GM23248 (cell line): ENCODE results near the gene RABL3. TPM values are rescaled to one million over a fixed set of nuclear protein-coding genes. Genes with fewer than 3 reads are reported as not detected.

Experiments used
- DNase-seq: peaks from one replicate; pipeline ENCODE4 v3.0.0-alpha.2; 2015
- H2AFZ ChIP-seq: fragments of 200-600 bp; sonication (generic); 2 replicates; pipeline ENCODE4 v1.6.1; 2016; ENCODE audit warnings: antibody characterized with exemption
- H3F3A ChIP-seq: fragments of 200-600 bp; sonication (generic); 2 replicates; pipeline ENCODE4 v1.6.1; 2016; ENCODE audit warnings: mild to moderate bottlenecking, antibody characterized with exemption, mixed run types; ENCODE audit not compliant: insufficient read depth
- H3K27ac ChIP-seq: fragments of 200-600 bp; sonication (generic); 2 replicates; pipeline ENCODE4 v1.5.1; 2016; ENCODE audit warnings: mild to moderate bottlenecking
- H3K27me3 ChIP-seq: fragments of 200-600 bp; sonication (generic); replicated peaks from 2 replicates; pipeline ENCODE4 v1.6.1; 2016; ENCODE audit warnings: mild to moderate bottlenecking; ENCODE audit not compliant: insufficient read depth
- H3K36me3 ChIP-seq: fragments of 200-600 bp; sonication (generic); 2 replicates; pipeline ENCODE4 v1.6.1; 2016; ENCODE audit warnings: low read depth, mild to moderate bottlenecking
- H3K4me1 ChIP-seq: fragments of 200-600 bp; sonication (generic); 2 replicates; pipeline ENCODE4 v1.6.1; 2016; ENCODE audit warnings: mild to moderate bottlenecking; ENCODE audit not compliant: insufficient read depth
- H3K4me2 ChIP-seq: fragments of 200-600 bp; sonication (generic); one replicate; pipeline ENCODE4 v1.6.1; 2016; ENCODE audit warnings: mild to moderate bottlenecking; ENCODE audit not compliant: unreplicated experiment
- H3K4me3 ChIP-seq: fragments of 200-600 bp; sonication (generic); 2 replicates; pipeline ENCODE4 v1.5.1; 2016; ENCODE audit warnings: mild to moderate bottlenecking
- H3K79me2 ChIP-seq: fragments of 200-600 bp; sonication (generic); 2 replicates; pipeline ENCODE4 v1.6.1; 2016; ENCODE audit warnings: mild to moderate bottlenecking; ENCODE audit not compliant: insufficient read depth
- H3K9ac ChIP-seq: fragments of 200-600 bp; sonication (generic); 2 replicates; pipeline ENCODE4 v1.6.1; 2016; ENCODE audit warnings: mild to moderate bottlenecking
- H3K9me2 ChIP-seq: fragments of 200-600 bp; sonication (generic); 2 replicates; pipeline ENCODE4 v1.6.1; 2016; ENCODE audit warnings: mixed run types, mild to moderate bottlenecking, moderate library complexity; ENCODE audit not compliant: insufficient read depth
- H3K9me3 ChIP-seq: fragments of 200-600 bp; sonication (generic); one replicate; pipeline ENCODE4 v1.6.1; 2017; ENCODE audit warnings: low read depth
- H4K20me1 ChIP-seq: fragments of 200-600 bp; sonication (generic); 2 replicates; pipeline ENCODE4 v1.6.0; 2016; ENCODE audit not compliant: insufficient read depth
- EZH2 ChIP-seq: fragments of 200-600 bp; sonication (generic); IDR thresholded peaks from 2 replicates; pipeline ENCODE4 v1.6.1; 2018; ENCODE audit warnings: antibody characterized with exemption, mild to moderate bottlenecking; ENCODE audit not compliant: insufficient read depth, poor library complexity, severe bottlenecking
- EZH2phosphoT487 ChIP-seq: fragments of 200-600 bp; sonication (generic); IDR thresholded peaks from 2 replicates; pipeline ENCODE4 v1.6.1; 2018; ENCODE audit warnings: antibody characterized with exemption, moderate library complexity, mild to moderate bottlenecking, low read depth; ENCODE audit not compliant: insufficient read depth
- WGBS, 2 experiments: methylation state at CpG; one replicate each; pipeline ENCODE4 v1.1.6; 2015 to 2017; ENCODE audit warnings: low lambda C conversion rate in 2 of 2, low coverage in 1 of 2; ENCODE audit errors: missing lambda C conversion rate in 2 of 2; 5-methylcytosine and 5-hydroxymethylcytosine counted together
- in situ Hi-C: fragments of 300-500 bp; cut with MboI; formaldehyde crosslinking; loops from 2 replicates; pipeline ENCODE4 v1.15.0; 2020
- polyA plus RNA-seq: library from polyadenylated mRNA; unstranded; fragments of >200 nt; fragmentation: Nextera tagmentation; extraction: Ambion mirVana; gene quantifications from 2 replicates; pipeline ENCODE4 v1.2.1, GENCODE V29; 2016
- total RNA-seq: library from RNA; depleted of rRNA; stranded (reverse); fragments of >200 nt; shearing (Covaris generic); gene quantifications from 2 replicates; pipeline ENCODE4 v1.2.3, GENCODE V29; 2014

RABL3 gene
- total and polyA plus RNA-seq, 2 experiments from 2014 or later, result 17.2 to 27.4 TPM

- WGBS, 2 experiments, result 96 to 98% methylated on average over 1 of the region's 1 CpG
- no peaks in the 10 kb centered on the region for H3K9me2 ChIP-seq
- no peak overlapping the region for H3K4me3 ChIP-seq
- H3K27me3 ChIP-seq, result no peaks in the 10 kb centered on the region
- no peak overlapping the region for H2AFZ ChIP-seq
- H3F3A ChIP-seq, result peaks cover 13% of the 10 kb centered on the region; the same call in 1 of the 2 replicates
- peaks cover 78% of the 10 kb centered on the region for H3K79me2 ChIP-seq
- H3K4me1 ChIP-seq, result peaks cover 10% of the 10 kb centered on the region
- no peak overlapping the region for H3K4me2 ChIP-seq
- no peak overlapping the region for H3K27ac ChIP-seq
- no peak overlapping the region for H3K9ac ChIP-seq
- in situ Hi-C loops, result no loop called here
- no peak for DNase-seq
- H3K9me3 ChIP-seq, result no peaks in the 10 kb centered on the region
- 0 out of 2 replicates have a peak, but pooled peaks cover 10% of the 10 kb centered on the region for H3K36me3 ChIP-seq
- no peak for TF ChIP-seq EZH2phosphoT487
- no peak for TF ChIP-seq EZH2
- H4K20me1 ChIP-seq, result no peaks in the 10 kb centered on the region
These were observed 7.5 kb upstream of the RABL3 start for GRCh38 chr3:120749843-120750242.

GRCh38 chr3:120745466-120745865 is 3.1 kb upstream of the RABL3 start:
- H3K9me2 ChIP-seq, result no peaks in the 10 kb centered on the region
- peaks cover 73% of the 10 kb centered on the region for H3K79me2 ChIP-seq
- in situ Hi-C loops, result no loop called here
- H3K9ac ChIP-seq, result no peak overlapping the region
- DNase-seq, result no peak
- no peaks in the 10 kb centered on the region for H3K9me3 ChIP-seq
- peaks cover 7% of the 10 kb centered on the region for H3F3A ChIP-seq
- H3K36me3 ChIP-seq, result no peaks in the 10 kb centered on the region
- H3K4me1 ChIP-seq, result peaks cover 17% of the 10 kb centered on the region
- 78 to 86% methylated on average over 3 of the region's 3 CpGs for WGBS, 2 experiments
- no peaks in the 10 kb centered on the region for H4K20me1 ChIP-seq
- H3K27ac ChIP-seq, result no peak overlapping the region
- no peaks in the 10 kb centered on the region for H3K27me3 ChIP-seq
- no peak for TF ChIP-seq EZH2phosphoT487
- no peak for TF ChIP-seq EZH2
- no peak overlapping the region for H3K4me3 ChIP-seq
- H2AFZ ChIP-seq, result no peak overlapping the region
- H3K4me2 ChIP-seq, result no peak overlapping the region

GRCh38 chr3:120743556-120744195 is 1.4 kb upstream of the RABL3 start:
- Histone ChIP-seq H3K79me2 (peaks cover 62% of the 10 kb centered on the region), H3K9me3 (no peaks in the 10 kb centered on the region), H2AFZ (peak overlapping the region; percentile 98), H4K20me1 (no peaks in the 10 kb centered on the region), H3K27ac (peak overlapping the region; percentile 91), H3K27me3 (no peaks in the 10 kb centered on the region), H3K4me3 (peak overlapping the region; percentile 92), H3K4me1 (peaks cover 17% of the 10 kb centered on the region), H3K36me3 (no peaks in the 10 kb centered on the region), H3F3A (peaks cover 7% of the 10 kb centered on the region), H3K9me2 (no peaks in the 10 kb centered on the region), H3K4me2 (peak overlapping the region; percentile 99), H3K9ac (peak overlapping the region; percentile 90)
- DNase-seq, result peak; percentile 69
- WGBS, 2 experiments, result 1 to 3% methylated on average over 6 of the region's 6 CpGs
- no peak for TF ChIP-seq EZH2
- no peak for TF ChIP-seq EZH2phosphoT487
- in situ Hi-C loops, result no loop called here

GRCh38 chr3:120742849-120743365 is 591 bp upstream of the RABL3 start:
- peaks cover 58% of the 10 kb centered on the region for H3K79me2 ChIP-seq
- peak; percentile 67 for DNase-seq
- 1% methylated on average over 25 to 26 of the region's 26 CpGs for WGBS, 2 experiments

More at GRCh38 chr3:120742849-120743365, 591 bp upstream of the RABL3 start:
- no peak for TF ChIP-seq EZH2
- Histone ChIP-seq H2AFZ (peak overlapping the region; percentile 98), H3K9me3 (no peaks in the 10 kb centered on the region), H3K4me3 (peak overlapping the region; percentile 92), H3K9ac (peak overlapping the region; percentile 90), H3K9me2 (no peaks in the 10 kb centered on the region), H3K27me3 (no peaks in the 10 kb centered on the region), H3K27ac (peak overlapping the region; percentile 91), H3K4me2 (peak overlapping the region; percentile 99), H3K4me1 (peaks cover 17% of the 10 kb centered on the region), H4K20me1 (no peaks in the 10 kb centered on the region), H3F3A (peaks cover 7% of the 10 kb centered on the region), H3K36me3 (no peaks in the 10 kb centered on the region)
- in situ Hi-C loops, result no loop called here
